Muscle layer of colon (tissue), 2 donors: ENCODE results near the gene RALB.

Experiments
- H3K27ac ChIP-seq: one replicate; pipeline ENCODE4 v1.7.0; 2013; ENCODE audit warnings: low read depth, mild to moderate bottlenecking, low read length, moderate library complexity
- H3K27me3 ChIP-seq, 2 donors: one replicate each; pipeline ENCODE4 v1.7.0; 2013; ENCODE audit warnings: low read length in 2 of 2, mild to moderate bottlenecking in 2 of 2; ENCODE audit not compliant: insufficient read depth in 2 of 2, control insufficient read depth in 1 of 2
- H3K36me3 ChIP-seq: one replicate; pipeline ENCODE4 v1.7.0; 2013; ENCODE audit warnings: mild to moderate bottlenecking, low read length; ENCODE audit not compliant: insufficient read depth
- H3K4me1 ChIP-seq: one replicate; pipeline ENCODE4 v1.7.0; 2013; ENCODE audit warnings: mild to moderate bottlenecking, low read length; ENCODE audit not compliant: insufficient read depth
- H3K4me3 ChIP-seq, 2 donors: one replicate each; pipeline ENCODE4 v1.7.0; 2013; ENCODE audit warnings: low read length in 2 of 2, low read depth in 1 of 2, mild to moderate bottlenecking in 1 of 2, moderate library complexity in 1 of 2
- H3K9ac ChIP-seq: one replicate; pipeline ENCODE4 v1.7.0; 2013; ENCODE audit warnings: low read length
- H3K9me3 ChIP-seq: one replicate; pipeline ENCODE4 v1.7.0; 2013; ENCODE audit warnings: mild to moderate bottlenecking, low read length
- donor health status: abdominal sarcoma.
- donor health status: Adenocarcinoma of cecum.

The RALB gene

GRCh38 chr2:120323214-120323613 lies 70.6 kb downstream of the RALB start:
- no peaks in the 10 kb centered on the region for H3K4me1 ChIP-seq
- H3K27ac ChIP-seq = no peak overlapping the region
- H3K36me3 ChIP-seq = no peaks in the 10 kb centered on the region
- H3K9ac ChIP-seq = no peak overlapping the region
- H3K4me3 ChIP-seq = no peak overlapping the region
- H3K27me3 ChIP-seq = no peaks in the 10 kb centered on the region
- H3K9me3 ChIP-seq = no peaks in the 10 kb centered on the region

- Histone ChIP-seq H3K4me3 (no peak overlapping the region), H3K36me3 (no peaks in the 10 kb centered on the region), H3K27me3 (no peaks in the 10 kb centered on the region), H3K9me3 (no peaks in the 10 kb centered on the region), H3K9ac (no peak overlapping the region), H3K27ac (no peak overlapping the region), H3K4me1 (no peaks in the 10 kb centered on the region)
These were observed 71.3 kb downstream of the RALB start for GRCh38 chr2:120323807-120324399.

- no peaks in the 10 kb centered on the region for H3K4me1 ChIP-seq
- no peak overlapping the region for H3K9ac ChIP-seq
- H3K27ac ChIP-seq = no peak overlapping the region
- H3K36me3 ChIP-seq = no peaks in the 10 kb centered on the region
- no peaks in the 10 kb centered on the region for H3K9me3 ChIP-seq
- no peaks in the 10 kb centered on the region for H3K27me3 ChIP-seq
- no peak overlapping the region for H3K4me3 ChIP-seq
These were observed 72.3 kb downstream of the RALB start for GRCh38 chr2:120324933-120325332.

GRCh38 chr2:120326066-120326465 lies 73.4 kb downstream of the RALB start:
- no peaks in the 10 kb centered on the region for H3K9me3 ChIP-seq
- no peaks in the 10 kb centered on the region for H3K36me3 ChIP-seq
- H3K4me3 ChIP-seq = no peak overlapping the region
- no peak overlapping the region for H3K27ac ChIP-seq
- no peaks in the 10 kb centered on the region for H3K4me1 ChIP-seq
- H3K9ac ChIP-seq = no peak overlapping the region
- H3K27me3 ChIP-seq = no peaks in the 10 kb centered on the region

GRCh38 chr2:120330946-120331822 lies 78.5 kb downstream of the RALB start:
- no peak overlapping the region for H3K9ac ChIP-seq
- H3K27ac ChIP-seq = no peak overlapping the region
- H3K4me3 ChIP-seq = no peak overlapping the region
- H3K9me3 ChIP-seq = no peaks in the 10 kb centered on the region
- H3K4me1 ChIP-seq = no peaks in the 10 kb centered on the region
- no peaks in the 10 kb centered on the region for H3K36me3 ChIP-seq
- H3K27me3 ChIP-seq = no peaks in the 10 kb centered on the region

GRCh38 chr2:120331903-120332302 lies 79.3 kb downstream of the RALB start:
- Histone ChIP-seq H3K4me3 (no peak overlapping the region), H3K36me3 (no peaks in the 10 kb centered on the region), H3K9me3 (no peaks in the 10 kb centered on the region), H3K27ac (no peak overlapping the region), H3K4me1 (no peaks in the 10 kb centered on the region), H3K27me3 (no peaks in the 10 kb centered on the region), H3K9ac (no peak overlapping the region)

GRCh38 chr2:120332384-120332783 lies 79.7 kb downstream of the RALB start:
- Histone ChIP-seq H3K4me3 (no peak overlapping the region), H3K27ac (no peak overlapping the region), H3K9me3 (no peaks in the 10 kb centered on the region), H3K4me1 (no peaks in the 10 kb centered on the region), H3K27me3 (no peaks in the 10 kb centered on the region), H3K36me3 (no peaks in the 10 kb centered on the region), H3K9ac (no peak overlapping the region)

GRCh38 chr2:120334068-120334467 lies 81.4 kb downstream of the RALB start:
- H3K4me3 ChIP-seq = no peak overlapping the region
- no peaks in the 10 kb centered on the region for H3K27me3 ChIP-seq
- no peaks in the 10 kb centered on the region for H3K4me1 ChIP-seq
- H3K36me3 ChIP-seq = no peaks in the 10 kb centered on the region
- H3K9ac ChIP-seq = no peak overlapping the region
- no peak overlapping the region for H3K27ac ChIP-seq
- no peaks in the 10 kb centered on the region for H3K9me3 ChIP-seq

- no peaks in the 10 kb centered on the region for H3K4me1 ChIP-seq
- no peak overlapping the region for H3K9ac ChIP-seq
- H3K4me3 ChIP-seq = no peak overlapping the region
- peaks cover 21% of the 10 kb centered on the region in 2 donors for H3K27me3 ChIP-seq
- H3K27ac ChIP-seq = no peak overlapping the region
- no peaks in the 10 kb centered on the region for H3K9me3 ChIP-seq
- H3K36me3 ChIP-seq = no peaks in the 10 kb centered on the region
These were observed 84.1 kb downstream of the RALB start for GRCh38 chr2:120336749-120337148.

GRCh38 chr2:120338015-120338414 lies 85.4 kb downstream of the RALB start:
- Histone ChIP-seq H3K27ac (no peak overlapping the region), H3K36me3 (no peaks in the 10 kb centered on the region), H3K4me3 (no peak overlapping the region), H3K27me3 (peaks cover 32 to 34% of the 10 kb centered on the region in 2 donors), H3K9ac (no peak overlapping the region), H3K9me3 (no peaks in the 10 kb centered on the region), H3K4me1 (peaks cover 2% of the 10 kb centered on the region)

GRCh38 chr2:120341977-120342376 lies 89.3 kb downstream of the RALB start:
- no peak overlapping the region for H3K4me3 ChIP-seq
- H3K9ac ChIP-seq = no peak overlapping the region
- peaks cover 12% of the 10 kb centered on the region for H3K4me1 ChIP-seq
- H3K27ac ChIP-seq = no peak overlapping the region
- no peaks in the 10 kb centered on the region for H3K9me3 ChIP-seq
- no peaks in the 10 kb centered on the region for H3K36me3 ChIP-seq
- peaks cover 41 to 60% of the 10 kb centered on the region in 2 donors for H3K27me3 ChIP-seq

- Histone ChIP-seq H3K27me3 (peaks cover 41 to 64% of the 10 kb centered on the region in 2 donors), H3K27ac (no peak overlapping the region), H3K36me3 (no peaks in the 10 kb centered on the region), H3K4me1 (peaks cover 12% of the 10 kb centered on the region), H3K4me3 (no peak overlapping the region), H3K9ac (no peak overlapping the region), H3K9me3 (no peaks in the 10 kb centered on the region)
These were observed 89.8 kb downstream of the RALB start for GRCh38 chr2:120342446-120342845.
